HAP-1 (cell line): ENCODE measurements around the gene ZDHHC18.
"Not testable (repeated sequence)": the region's sequence is repeated elsewhere in the genome, so short reads cannot be mapped to it uniquely, and the experiment has no call there.

Experiments used
- DNase-seq, 2 experiments: peaks; one replicate each; pipeline ENCODE4 v3.0.0-alpha.2; 2016 to 2020; ENCODE audit warnings: low spot score in 2 of 2
- H3K27me3 ChIP-seq: fragments of 250-450 bp; sonication (Bioruptor Pico); 2 replicates; pipeline ENCODE4 v1.5.1; 2020; ENCODE audit warnings: low read depth, mild to moderate bottlenecking, moderate library complexity
- H3K36me3 ChIP-seq: fragments of 250-450 bp; sonication (Bioruptor Pico); replicated peaks from 2 replicates; pipeline ENCODE4 v1.5.1; 2020; ENCODE audit warnings: mild to moderate bottlenecking
- H3K4me1 ChIP-seq: fragments of 250-450 bp; sonication (Bioruptor Pico); 2 replicates; pipeline ENCODE4 v1.5.1; 2020; ENCODE audit warnings: mild to moderate bottlenecking
- H3K4me3 ChIP-seq: fragments of 250-450 bp; sonication (Bioruptor Pico); 2 replicates; pipeline ENCODE4 v1.5.1; 2020; ENCODE audit warnings: mild to moderate bottlenecking, moderate library complexity
- H3K9me3 ChIP-seq: fragments of 250-450 bp; sonication (Bioruptor Pico); 2 replicates; pipeline ENCODE4 v1.5.1; 2020; ENCODE audit warnings: mild to moderate bottlenecking, moderate library complexity
- in situ Hi-C: fragments of 300-500 bp; cut with MboI; formaldehyde crosslinking; loops from 3 replicates; pipeline ENCODE4 v1.14.3; 2020; ENCODE audit warnings: low sequenced_read_pairs, inconsistent platforms, mixed read lengths

ZDHHC18 gene

DNA sequence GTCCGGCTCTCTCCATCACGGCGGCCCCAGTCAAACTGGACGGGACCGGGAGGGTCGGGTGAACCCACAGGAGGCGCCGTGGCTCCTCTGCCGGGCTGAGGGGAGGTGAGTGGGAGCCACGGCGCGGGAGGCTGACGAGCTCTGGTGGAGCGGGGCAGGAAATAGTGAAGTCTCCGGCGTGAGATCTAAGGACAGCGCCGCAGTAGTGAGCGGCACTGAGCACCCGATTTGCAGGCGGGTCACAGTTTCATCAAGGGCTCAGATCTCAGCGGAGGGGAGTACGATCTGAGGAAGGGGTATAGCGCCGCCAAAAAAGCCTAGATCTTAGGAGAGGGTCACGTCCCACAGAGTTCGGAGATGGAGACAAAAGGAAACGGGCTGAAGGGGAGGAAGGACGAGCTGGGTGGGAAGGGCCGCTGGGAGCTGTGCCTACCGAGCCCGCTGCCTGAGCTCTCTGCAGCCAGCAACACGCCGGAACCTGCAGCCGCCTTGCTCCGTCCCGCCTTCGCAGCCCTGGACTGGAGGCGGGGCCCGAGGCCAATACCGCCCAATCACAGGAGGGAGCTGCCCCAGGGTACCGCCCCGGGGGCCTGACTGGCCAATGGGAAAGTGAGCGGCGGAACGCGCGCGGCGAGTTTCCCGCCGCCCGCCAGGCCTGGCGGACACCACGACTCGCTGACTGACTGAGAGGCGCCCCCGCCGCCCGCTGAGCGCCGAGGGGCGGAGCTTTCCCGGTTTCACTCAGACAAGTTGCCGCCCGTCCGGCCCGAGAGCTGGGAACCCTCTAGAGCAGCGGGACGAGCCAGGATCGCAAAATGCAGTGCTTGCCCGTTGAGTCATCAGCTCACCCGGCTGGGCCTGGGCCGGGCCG, 38.4 kb downstream of the ZDHHC18 start:
- Histone ChIP-seq H3K4me1 (peaks cover 10% of the 10 kb centered on the region), H3K36me3 (no peaks in the 10 kb centered on the region), H3K27me3 (no peaks in the 10 kb centered on the region), H3K4me3 (peak overlapping the region; percentile 52), H3K9me3 (no peaks in the 10 kb centered on the region)
- in situ Hi-C loops, result no loop called here
- peak; percentile 93 to 97 for DNase-seq

DNA sequence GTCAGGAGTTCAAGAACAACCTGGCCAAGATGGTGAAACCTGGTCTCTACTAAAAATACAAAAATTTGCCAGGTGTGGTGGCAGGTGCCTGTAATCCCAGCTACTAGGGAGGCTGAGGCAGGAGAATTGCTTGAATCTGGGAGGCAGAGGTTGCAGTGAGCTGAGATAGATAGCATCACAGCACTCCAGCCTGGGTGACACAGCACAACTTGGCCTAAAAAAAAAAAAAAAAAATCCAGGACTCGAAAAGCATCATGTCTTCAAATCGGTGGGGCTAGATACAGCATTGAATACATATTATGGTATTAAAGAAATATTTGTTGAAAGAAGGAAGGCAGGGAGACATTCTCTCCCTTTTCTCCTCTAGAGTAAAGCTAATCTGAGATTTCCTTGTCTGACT, 46.6 kb downstream of the ZDHHC18 start:
- H3K4me3 ChIP-seq, DNase-seq, in situ Hi-C loops, H3K9me3 ChIP-seq, H3K27me3 ChIP-seq, H3K4me1 ChIP-seq: not testable (repeated sequence)
- peaks cover 13% of the 10 kb centered on the region for H3K36me3 ChIP-seq

- in situ Hi-C loops, result no loop called here
- Histone ChIP-seq H3K9me3 (no peaks in the 10 kb centered on the region), H3K36me3 (peaks cover 20% of the 10 kb centered on the region), H3K4me1 (no peaks in the 10 kb centered on the region), H3K27me3 (no peaks in the 10 kb centered on the region), H3K4me3 (no peak overlapping the region)
- no peak for DNase-seq
Observed at GRCh38 chr1:26874896-26875295, 48.4 kb downstream of the ZDHHC18 start.

GRCh38 chr1:26877326-26877725, 50.8 kb downstream of the ZDHHC18 start:
- H3K27me3 ChIP-seq, result no peaks in the 10 kb centered on the region
- H3K4me1 ChIP-seq, result no peaks in the 10 kb centered on the region
- no peak overlapping the region for H3K4me3 ChIP-seq
- peaks cover 38% of the 10 kb centered on the region for H3K36me3 ChIP-seq
- no peaks in the 10 kb centered on the region for H3K9me3 ChIP-seq
- in situ Hi-C loops, result no loop called here
- no peak for DNase-seq

GRCh38 chr1:26879793-26880192, 53.3 kb downstream of the ZDHHC18 start:
- in situ Hi-C loops, result no loop called here
- DNase-seq, result no peak
- Histone ChIP-seq H3K36me3 (peaks cover 60% of the 10 kb centered on the region), H3K4me1 (no peaks in the 10 kb centered on the region), H3K27me3 (no peaks in the 10 kb centered on the region), H3K4me3 (no peak overlapping the region), H3K9me3 (no peaks in the 10 kb centered on the region)

- in situ Hi-C loops, H3K27me3 ChIP-seq, H3K4me3 ChIP-seq, H3K4me1 ChIP-seq, DNase-seq, H3K9me3 ChIP-seq: not testable (repeated sequence)
- H3K36me3 ChIP-seq, result peaks cover 75% of the 10 kb centered on the region
Observed at GRCh38 chr1:26881611-26882010, 55.1 kb downstream of the ZDHHC18 start.

- in situ Hi-C loops, result no loop called here
- H3K36me3 ChIP-seq, result peaks cover 70% of the 10 kb centered on the region
Observed at GRCh38 chr1:26882696-26883463, 56.4 kb downstream of the ZDHHC18 start.

GRCh38 chr1:26887125-26887524, 60.6 kb downstream of the ZDHHC18 start:
- in situ Hi-C loops, result no loop called here
- no peaks in the 10 kb centered on the region for H3K27me3 ChIP-seq
- H3K4me3 ChIP-seq, result no peak overlapping the region
- H3K4me1 ChIP-seq, result peaks cover 5% of the 10 kb centered on the region
- DNase-seq, result peak in 1 of 2 experiments; percentile 22
- no peaks in the 10 kb centered on the region for H3K9me3 ChIP-seq
- peaks cover 71% of the 10 kb centered on the region for H3K36me3 ChIP-seq

More at GRCh38 chr1:26882696-26883463, 56.4 kb downstream of the ZDHHC18 start:
- Histone ChIP-seq H3K4me3 (no peak overlapping the region), H3K27me3 (no peaks in the 10 kb centered on the region), H3K9me3 (no peaks in the 10 kb centered on the region), H3K4me1 (no peaks in the 10 kb centered on the region)
- DNase-seq, result no peak

DNA sequence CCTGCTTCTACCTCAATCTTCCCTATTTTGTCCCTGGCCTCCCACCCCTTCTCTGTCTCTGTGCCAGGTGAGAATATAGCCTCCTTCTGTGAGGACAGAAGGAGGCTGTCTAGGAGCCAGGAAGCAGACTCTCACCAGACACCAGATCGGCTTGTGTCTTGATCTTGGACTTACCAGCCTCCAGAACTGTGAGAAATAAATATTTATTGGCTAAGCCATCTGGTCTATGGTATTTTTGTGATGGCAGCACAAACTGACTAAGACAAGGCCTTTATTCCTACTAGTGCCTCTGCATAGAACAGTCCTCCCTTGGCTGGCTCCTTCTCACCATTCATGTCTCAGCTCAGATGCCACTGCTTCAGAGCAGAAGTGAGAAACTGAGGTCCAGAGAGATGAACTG, 61.7 kb downstream of the ZDHHC18 start:
- peaks cover 5% of the 10 kb centered on the region for H3K4me1 ChIP-seq
- in situ Hi-C loops, result no loop called here
- H3K4me3 ChIP-seq, result no peak overlapping the region
- no peak for DNase-seq
- H3K27me3 ChIP-seq, result no peaks in the 10 kb centered on the region
- peaks cover 69% of the 10 kb centered on the region for H3K36me3 ChIP-seq
- H3K9me3 ChIP-seq, result no peaks in the 10 kb centered on the region

DNA sequence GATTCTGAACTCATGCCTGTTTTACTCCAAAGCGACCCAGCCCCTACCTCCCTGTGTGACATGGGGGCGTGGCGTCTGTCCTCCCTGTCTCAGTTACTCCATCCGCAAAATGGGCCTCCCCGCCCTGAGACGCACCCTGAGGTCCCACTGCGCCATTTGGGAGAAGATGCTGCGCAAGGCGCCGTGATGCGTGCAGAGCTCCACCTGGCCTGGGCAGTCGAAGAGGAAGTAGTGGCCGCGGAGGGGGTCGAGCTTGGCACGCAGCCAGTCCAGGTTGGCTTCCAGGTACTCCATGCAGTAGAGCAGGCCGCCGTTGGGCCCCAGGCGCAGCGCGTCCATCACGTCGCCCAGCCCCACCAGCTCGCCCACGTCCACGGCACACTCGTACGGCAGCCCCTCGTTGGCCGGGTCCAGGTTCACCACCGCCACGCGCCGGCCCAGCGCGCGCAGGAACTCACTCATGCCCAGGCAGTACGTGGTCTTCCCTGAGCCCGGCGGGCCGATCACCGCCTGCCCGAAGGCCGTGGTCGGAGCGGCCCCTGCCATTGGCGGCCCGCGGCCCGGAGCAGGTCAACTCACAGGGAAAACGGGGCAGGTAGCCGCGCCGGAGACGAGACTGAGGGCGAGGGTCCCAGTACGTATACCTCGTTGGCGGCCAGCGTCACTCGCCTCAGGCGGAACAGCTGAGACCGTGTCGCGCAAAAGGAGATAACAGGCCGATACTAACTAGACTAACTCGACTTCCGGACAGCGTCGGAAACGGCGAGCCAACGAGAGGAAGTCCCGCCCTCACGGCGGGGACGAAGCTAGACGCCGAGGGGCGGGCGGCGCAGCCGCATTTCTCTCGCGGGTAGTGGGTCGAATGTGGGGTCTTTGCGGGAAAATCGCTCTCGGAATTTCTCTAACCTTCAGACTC, 63.3 kb downstream of the ZDHHC18 start, which contains the start of gene GPN2:
TSS of gene GPN2 (minus strand) at position 733 of the 916 bp plus-strand sequence. CDS start at position 546, 187 bp downstream.
- Histone ChIP-seq H3K36me3 (peaks cover 65% of the 10 kb centered on the region), H3K9me3 (no peaks in the 10 kb centered on the region), H3K4me1 (peaks cover 5% of the 10 kb centered on the region), H3K27me3 (no peaks in the 10 kb centered on the region), H3K4me3 (peak within 1 kb of the TSS; percentile 97)
- in situ Hi-C loops, result no loop called here
- DNase-seq, result peak; percentile 82 to 85

DNA sequence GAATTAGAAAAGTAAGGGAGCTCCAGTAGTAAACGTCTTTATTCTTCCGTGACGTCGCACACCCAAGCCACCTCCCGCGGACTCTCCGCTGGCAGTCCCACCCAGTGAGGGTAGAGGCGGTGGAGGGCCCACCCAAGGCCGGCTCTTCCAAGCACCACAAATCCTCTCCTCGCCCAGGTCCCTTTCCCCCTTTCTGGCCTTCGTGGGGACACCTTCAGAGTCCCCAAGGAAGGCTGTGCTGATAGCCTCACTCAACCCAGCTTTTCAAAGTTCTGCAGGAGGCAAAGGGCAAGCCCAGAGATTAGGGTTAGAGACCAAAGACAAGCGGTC, 63.9 kb downstream of the ZDHHC18 start:
- peaks cover 60% of the 10 kb centered on the region for H3K36me3 ChIP-seq
- no peaks in the 10 kb centered on the region for H3K9me3 ChIP-seq
- in situ Hi-C loops, result no loop called here
- H3K27me3 ChIP-seq, result no peaks in the 10 kb centered on the region
- DNase-seq, result no peak
- peak overlapping the region; percentile 97 for H3K4me3 ChIP-seq
- peaks cover 5% of the 10 kb centered on the region for H3K4me1 ChIP-seq

DNA sequence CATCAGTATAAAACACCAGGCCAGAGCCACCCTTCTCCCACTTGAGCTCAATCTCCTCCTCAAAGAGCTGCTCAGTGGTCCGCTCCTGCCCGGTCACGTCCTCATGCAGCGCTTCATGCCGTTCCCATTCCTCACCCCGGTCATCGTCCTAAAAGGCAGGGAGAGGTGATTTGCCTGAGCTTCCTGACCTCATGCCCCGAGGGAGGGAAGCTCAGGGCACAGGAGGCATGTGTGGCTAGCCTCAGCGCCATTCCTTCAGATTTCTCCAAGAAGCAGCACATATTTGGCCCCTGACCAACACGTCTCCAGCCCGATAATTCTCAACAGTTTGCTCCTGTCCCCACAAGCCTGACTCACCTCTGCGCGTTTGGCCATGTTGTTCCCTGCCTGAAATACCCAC, 67.8 kb downstream of the ZDHHC18 start:
- H3K36me3 ChIP-seq, result peaks cover 34% of the 10 kb centered on the region
- in situ Hi-C loops, result no loop called here
- H3K4me1 ChIP-seq, result peaks cover 7% of the 10 kb centered on the region
- H3K27me3 ChIP-seq, result no peaks in the 10 kb centered on the region
- H3K4me3 ChIP-seq, result no peak overlapping the region
- no peaks in the 10 kb centered on the region for H3K9me3 ChIP-seq
- no peak for DNase-seq

DNA sequence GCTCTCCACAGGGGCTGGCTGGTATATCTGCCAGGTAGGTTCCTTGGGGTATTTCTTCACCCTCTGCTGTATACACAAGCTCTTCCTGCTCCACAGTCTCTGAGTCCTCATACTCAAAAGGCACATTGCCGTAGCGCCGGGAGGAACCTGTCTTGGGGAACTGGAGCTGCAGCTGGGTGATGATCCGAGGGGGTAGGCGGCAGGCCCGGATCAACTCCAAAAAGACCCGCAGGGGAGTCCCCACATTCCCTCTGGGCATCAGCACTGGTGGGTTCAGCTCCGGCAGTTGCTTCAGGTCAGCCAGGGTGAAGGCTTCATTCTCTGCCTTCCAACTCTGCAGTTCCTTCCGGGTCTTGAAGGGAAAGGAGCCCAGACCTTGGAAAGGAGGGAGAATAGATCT, 70.9 kb downstream of the ZDHHC18 start:
- in situ Hi-C loops, result no loop called here
- H3K27me3 ChIP-seq, result no peaks in the 10 kb centered on the region
- no peaks in the 10 kb centered on the region for H3K9me3 ChIP-seq
- peaks cover 19% of the 10 kb centered on the region for H3K36me3 ChIP-seq
- peaks cover 10% of the 10 kb centered on the region for H3K4me1 ChIP-seq
- no peak for DNase-seq
- no peak overlapping the region for H3K4me3 ChIP-seq
